Gastrocnemius medialis (tissue), 4 donors: Measurements from ENCODE around the gene ANP32D.
"Not testable (repeated sequence)": the region's sequence is repeated elsewhere in the genome, so short reads cannot be mapped to it uniquely, and the experiment has no call there.

ENCODE experiments used
- CTCF ChIP-seq, 5 experiments: fragments of 450-650 bp in 3 of 5; fragments of 200-600 bp in 2 of 5; sonication (generic) in 2 of 5; IDR thresholded peaks in 4 of 5; conservative IDR thresholded peaks in 1 of 5; 1 replicate in 4 of 5; 2 replicates in 1 of 5; pipeline ENCODE4 v1.5.1; 2016 to 2019; ENCODE audit warnings: antibody characterized with exemption in 5 of 5, mild to moderate bottlenecking in 3 of 5, moderate library complexity in 3 of 5
- POLR2A ChIP-seq, 2 donors: fragments of 450-650 bp; IDR thresholded peaks; one replicate each; pipeline ENCODE4 v1.6.1; 2017; ENCODE audit warnings: antibody characterized with exemption in 2 of 2, mild to moderate bottlenecking in 2 of 2, moderate library complexity in 2 of 2

- not testable (repeated sequence) for TF ChIP-seq CTCF (IDR thresholded peaks at IDR 0.05 in 4 of 5, conservative IDR thresholded peaks at IDR 0.05 in 1 of 5); POLR2A (IDR thresholded peaks at IDR 0.05)
These were observed 2.1 kb downstream of the ANP32D start for GRCh38 chr12:48474497-48474896.
